D721Med (cell line): ENCODE data around the gene ZNF674.

Experiments
- DNase-seq: peaks from one replicate; pipeline ENCODE4 v3.0.0; 2011; ENCODE audit warnings: low spot score; ENCODE audit not compliant: insufficient read length
- FAIRE-seq: peaks from 2 replicates; lab custom pipeline; 2011; peaks lifted over from hg19 to GRCh38; lab: Jason Lieb, UNC
- CTCF ChIP-seq: IDR thresholded peaks from 2 replicates; pipeline ENCODE4 v1.5.1; 2012; ENCODE audit warnings: mild to moderate bottlenecking, control low read depth; ENCODE audit not compliant: insufficient read depth; ENCODE audit errors: missing control alignments

The ZNF674 gene

GRCh38 chrX:46567388-46567787 lies 22.2 kb upstream of the ZNF674 start:
- TF ChIP-seq CTCF: no peak
- FAIRE-seq (no peak), DNase-seq (no peak)

GRCh38 chrX:46561824-46562657 lies 16.8 kb upstream of the ZNF674 start:
- no peak for DNase-seq

GRCh38 chrX:46559062-46559461 lies 13.8 kb upstream of the ZNF674 start:
- TF ChIP-seq CTCF: no peak
- FAIRE-seq (no peak), DNase-seq (no peak)

More at GRCh38 chrX:46561824-46562657, 16.8 kb upstream of the ZNF674 start:
- FAIRE-seq: no peak
- TF ChIP-seq CTCF: no peak

GRCh38 chrX:46554942-46555341 lies 9.7 kb upstream of the ZNF674 start:
- TF ChIP-seq CTCF: no peak
- no peak for FAIRE-seq
- DNase-seq: no peak

GRCh38 chrX:46553935-46554334 lies 8.7 kb upstream of the ZNF674 start:
- TF ChIP-seq CTCF: no peak
- DNase-seq (no peak), FAIRE-seq (no peak)

- TF ChIP-seq CTCF: no peak
- FAIRE-seq (no peak), DNase-seq (no peak)
Observed at GRCh38 chrX:46551494-46552128, 6.4 kb upstream of the ZNF674 start.

- no peak for FAIRE-seq
- no peak for DNase-seq
- TF ChIP-seq CTCF: no peak
Observed at GRCh38 chrX:46549914-46550313, 4.7 kb upstream of the ZNF674 start.
